AG09309 (cell line): ENCODE data around the gene PMEPA1.

Experiments used
- DNase-seq: peaks from one replicate; pipeline ENCODE4 v3.0.0-alpha.2; 2010; ENCODE audit warnings: low read depth
- H3K4me3 ChIP-seq: 2 replicates; pipeline ENCODE4 v1.5.1; 2011; ENCODE audit warnings: mild to moderate bottlenecking, low read depth, low read length, moderate library complexity; ENCODE audit not compliant: control insufficient read depth
- TF ChIP-seq, protein P1 (sequence below): IDR thresholded peaks from 2 replicates; pipeline ENCODE4 v1.5.1; 2011; ENCODE audit warnings: mild to moderate bottlenecking, low read depth, low read length, inconsistent platforms; ENCODE audit not compliant: insufficient read depth, control insufficient read depth; ENCODE audit errors: missing control alignments

PMEPA1 gene

DNA sequence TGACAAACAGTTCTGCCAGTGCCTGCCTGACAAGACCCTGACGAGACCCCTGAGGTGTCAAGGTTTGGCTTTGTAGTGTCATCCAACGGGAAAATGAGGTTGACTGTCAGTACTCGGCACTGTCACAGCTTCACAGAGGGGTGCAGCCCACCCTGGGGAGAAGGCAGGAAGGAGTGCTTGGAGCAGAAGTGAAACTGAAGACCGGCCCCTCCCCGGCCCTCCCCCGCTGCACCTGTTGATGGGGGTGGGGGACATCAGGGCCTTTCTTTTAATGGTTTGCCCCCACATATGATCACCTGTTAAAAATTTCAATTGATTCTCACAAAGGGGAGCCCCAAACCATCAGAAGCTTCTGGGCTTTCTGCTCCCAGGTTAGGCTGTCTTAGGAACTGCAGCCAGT is 6.8 kb downstream of the PMEPA1 start:
- no peak for DNase-seq
- TF ChIP-seq, protein P1, sequence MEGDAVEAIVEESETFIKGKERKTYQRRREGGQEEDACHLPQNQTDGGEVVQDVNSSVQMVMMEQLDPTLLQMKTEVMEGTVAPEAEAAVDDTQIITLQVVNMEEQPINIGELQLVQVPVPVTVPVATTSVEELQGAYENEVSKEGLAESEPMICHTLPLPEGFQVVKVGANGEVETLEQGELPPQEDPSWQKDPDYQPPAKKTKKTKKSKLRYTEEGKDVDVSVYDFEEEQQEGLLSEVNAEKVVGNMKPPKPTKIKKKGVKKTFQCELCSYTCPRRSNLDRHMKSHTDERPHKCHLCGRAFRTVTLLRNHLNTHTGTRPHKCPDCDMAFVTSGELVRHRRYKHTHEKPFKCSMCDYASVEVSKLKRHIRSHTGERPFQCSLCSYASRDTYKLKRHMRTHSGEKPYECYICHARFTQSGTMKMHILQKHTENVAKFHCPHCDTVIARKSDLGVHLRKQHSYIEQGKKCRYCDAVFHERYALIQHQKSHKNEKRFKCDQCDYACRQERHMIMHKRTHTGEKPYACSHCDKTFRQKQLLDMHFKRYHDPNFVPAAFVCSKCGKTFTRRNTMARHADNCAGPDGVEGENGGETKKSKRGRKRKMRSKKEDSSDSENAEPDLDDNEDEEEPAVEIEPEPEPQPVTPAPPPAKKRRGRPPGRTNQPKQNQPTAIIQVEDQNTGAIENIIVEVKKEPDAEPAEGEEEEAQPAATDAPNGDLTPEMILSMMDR = no peak
- H3K4me3 ChIP-seq = no peak overlapping the region

DNA sequence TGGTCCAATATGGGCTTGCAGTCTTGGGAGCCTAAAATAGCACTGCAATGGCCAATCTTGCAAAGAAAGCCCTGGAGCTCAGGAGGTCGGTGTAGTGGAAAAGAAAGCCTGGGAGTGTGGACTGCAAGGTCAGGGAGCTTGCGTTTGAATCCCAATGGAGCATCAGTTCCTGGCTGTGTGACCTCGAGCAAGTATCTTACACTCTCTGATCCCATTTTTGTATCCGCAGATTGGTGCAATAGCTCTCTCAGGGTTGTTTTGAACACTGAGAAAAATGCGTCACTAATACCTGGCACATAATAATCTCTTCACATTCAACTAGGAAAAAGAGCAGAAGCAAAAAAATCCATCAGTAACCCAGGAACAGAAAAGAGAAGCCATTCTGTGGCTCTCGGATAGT is 7.3 kb downstream of the PMEPA1 start:
- no peak overlapping the region for H3K4me3 ChIP-seq
- TF ChIP-seq, protein P1 = no peak
- no peak for DNase-seq

DNA sequence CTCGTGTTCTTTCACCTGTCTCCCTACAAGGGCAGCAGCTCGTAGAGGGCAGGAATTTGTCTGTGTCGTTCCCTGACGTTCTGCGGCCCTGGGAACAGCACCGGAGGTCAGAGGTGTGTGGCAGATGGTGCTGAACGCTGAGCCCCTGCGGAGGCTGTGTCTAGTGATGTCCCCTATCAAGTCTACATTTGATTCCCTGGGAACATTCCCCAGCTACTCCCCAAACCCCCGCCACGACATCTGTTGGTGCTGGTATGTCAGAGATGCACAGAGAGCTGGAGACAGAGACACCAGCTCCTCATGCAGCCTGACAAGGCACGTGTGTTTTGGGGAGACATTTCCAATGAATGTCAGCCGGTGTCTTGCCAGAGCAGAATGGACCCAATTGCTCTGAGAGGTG is 7.7 kb downstream of the PMEPA1 start:
- no peak overlapping the region for H3K4me3 ChIP-seq
- TF ChIP-seq, protein P1 = no peak
- no peak for DNase-seq

GRCh38 chr20:57701651-57702050 is 8.2 kb downstream of the PMEPA1 start:
- H3K4me3 ChIP-seq = no peak overlapping the region
- TF ChIP-seq, protein P1 = no peak
- no peak for DNase-seq

- no peak for DNase-seq
- no peak overlapping the region for H3K4me3 ChIP-seq
- TF ChIP-seq, protein P1 = no peak
Measured at GRCh38 chr20:57701090-57701489, 8.7 kb downstream of the PMEPA1 start.

DNA sequence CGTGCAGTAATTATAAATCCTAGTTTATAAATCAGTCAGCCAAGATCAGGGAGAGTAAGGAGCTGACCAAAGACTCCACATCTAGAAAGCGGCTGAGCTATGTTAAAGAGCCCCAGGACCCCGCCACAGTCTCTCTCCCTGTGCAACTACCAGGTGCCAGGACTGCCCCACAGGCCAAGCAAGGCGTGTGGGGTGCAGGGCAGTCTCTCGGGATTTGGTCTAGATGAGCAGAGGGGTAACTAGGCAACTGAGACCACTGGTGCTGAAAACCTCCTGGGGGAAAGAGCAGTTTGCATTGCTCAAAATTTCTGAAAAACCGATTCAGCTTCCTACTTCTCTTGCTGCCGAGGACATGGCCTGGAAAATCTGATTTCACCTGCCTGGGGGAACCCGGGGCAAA is 10.4 kb downstream of the PMEPA1 start:
- TF ChIP-seq, protein P1 = no peak
- no peak overlapping the region for H3K4me3 ChIP-seq
- no peak for DNase-seq

GRCh38 chr20:57698867-57699275 is 10.9 kb downstream of the PMEPA1 start:
- H3K4me3 ChIP-seq = no peak overlapping the region; the same call in 1 of the 2 replicates
- DNase-seq = no peak
- TF ChIP-seq, protein P1 = no peak
